Umbilical cord (tissue), 2 donors: Measurements from ENCODE around the gene HCRTR1. TPM values are rescaled to one million over a fixed set of nuclear protein-coding genes. Genes with fewer than 3 reads are reported as not detected.
A peak's percentile ranks its signal among the peaks of the same experiment; 100 is the strongest.

Experiments
- DNase-seq: peaks from one replicate; pipeline ENCODE4 v3.0.0-alpha.2; 2015; ENCODE audit warnings: low spot score
- total RNA-seq: library from RNA; depleted of rRNA; stranded (reverse); fragments of >200 nt; gene quantifications from one replicate; pipeline ENCODE4 v1.2.3, GENCODE V29; 2014; ENCODE audit warnings: low replicate concordance; ENCODE audit not compliant: insufficient read depth

Gene HCRTR1
- total RNA-seq, 1 donor from 2014 or later, result 6.7 TPM

DNA sequence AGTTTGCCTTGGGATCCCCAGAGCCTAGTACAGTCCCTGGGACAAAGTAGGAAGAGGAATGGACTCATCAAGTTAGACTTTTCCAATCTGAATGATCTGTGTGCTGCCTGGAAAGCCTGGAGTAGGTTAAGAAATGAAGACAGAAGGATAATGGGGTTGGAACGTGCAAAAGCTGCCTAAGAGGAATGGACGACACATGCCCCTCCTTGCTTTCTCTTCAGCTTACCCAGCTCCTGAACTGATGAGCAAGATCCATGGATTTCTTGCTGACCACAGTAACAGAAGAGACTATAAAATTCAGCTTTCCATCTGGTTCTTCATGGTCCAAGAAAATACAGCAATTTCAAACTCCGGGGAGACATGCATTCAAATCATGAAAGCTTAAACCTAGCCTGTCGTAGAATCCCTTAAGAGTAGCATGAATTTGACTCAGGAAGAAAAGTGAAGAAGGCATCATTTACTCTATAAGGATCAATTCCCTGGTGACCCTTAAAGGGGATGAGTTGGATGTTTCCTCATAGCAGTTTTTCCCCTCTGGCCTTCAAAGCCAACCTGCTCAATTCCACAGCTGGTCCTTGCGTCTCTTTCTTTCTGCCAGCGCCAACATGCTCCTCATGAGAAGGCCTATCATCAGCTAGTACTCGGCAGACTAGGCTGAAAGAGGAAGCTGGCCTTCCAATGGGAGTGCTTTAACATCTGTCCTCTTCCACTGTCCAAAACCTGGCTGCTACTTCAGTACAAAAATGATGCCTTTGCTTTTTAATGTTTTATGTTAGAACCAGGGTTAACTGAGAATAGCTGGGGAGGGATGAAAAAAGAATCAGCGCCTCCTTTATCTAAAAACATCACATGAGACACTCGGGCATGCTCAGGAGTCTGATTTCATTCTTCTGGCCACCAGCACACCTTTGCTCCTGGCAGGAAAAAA, 32.9 kb downstream of the HCRTR1 start:
- peak; percentile 62 for DNase-seq

DNA sequence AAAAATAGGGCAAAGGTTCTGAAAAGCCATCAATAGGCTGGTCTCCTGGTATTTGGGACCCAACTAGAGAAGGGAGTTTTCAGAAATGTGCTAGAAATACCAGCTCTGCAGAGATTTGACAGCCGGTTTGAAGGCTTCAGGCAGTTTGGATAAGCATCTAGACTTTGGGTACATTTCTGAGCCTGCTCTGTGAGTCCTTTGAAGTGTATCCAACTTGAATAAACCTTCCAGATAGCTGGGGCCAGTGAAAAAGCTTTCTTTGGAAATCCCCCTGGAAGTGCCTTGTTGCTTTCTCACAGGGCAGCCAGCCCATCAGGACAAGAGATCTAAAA, 33.6 kb downstream of the HCRTR1 start:
- DNase-seq, result peak; percentile 95

DNA sequence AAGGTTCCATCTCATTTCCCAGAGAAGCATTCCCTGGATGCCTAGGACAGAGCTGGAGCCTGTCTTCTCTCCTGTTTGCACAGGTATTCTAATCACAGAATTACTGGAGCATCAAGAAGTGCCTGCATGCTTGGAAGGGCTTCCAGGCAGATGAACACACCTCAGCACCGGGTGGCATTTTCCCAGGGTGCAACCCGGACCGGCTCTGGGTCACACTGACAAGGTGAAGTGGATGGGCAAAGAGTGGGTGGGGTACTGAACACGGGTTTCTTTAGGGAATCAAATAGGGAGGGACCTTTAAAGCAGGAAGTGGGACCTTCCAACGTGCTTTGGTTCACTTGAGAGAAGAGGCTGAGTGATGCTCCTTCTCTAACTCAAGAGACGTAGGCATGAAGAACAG, 34.3 kb downstream of the HCRTR1 start:
- DNase-seq, result no peak

DNA sequence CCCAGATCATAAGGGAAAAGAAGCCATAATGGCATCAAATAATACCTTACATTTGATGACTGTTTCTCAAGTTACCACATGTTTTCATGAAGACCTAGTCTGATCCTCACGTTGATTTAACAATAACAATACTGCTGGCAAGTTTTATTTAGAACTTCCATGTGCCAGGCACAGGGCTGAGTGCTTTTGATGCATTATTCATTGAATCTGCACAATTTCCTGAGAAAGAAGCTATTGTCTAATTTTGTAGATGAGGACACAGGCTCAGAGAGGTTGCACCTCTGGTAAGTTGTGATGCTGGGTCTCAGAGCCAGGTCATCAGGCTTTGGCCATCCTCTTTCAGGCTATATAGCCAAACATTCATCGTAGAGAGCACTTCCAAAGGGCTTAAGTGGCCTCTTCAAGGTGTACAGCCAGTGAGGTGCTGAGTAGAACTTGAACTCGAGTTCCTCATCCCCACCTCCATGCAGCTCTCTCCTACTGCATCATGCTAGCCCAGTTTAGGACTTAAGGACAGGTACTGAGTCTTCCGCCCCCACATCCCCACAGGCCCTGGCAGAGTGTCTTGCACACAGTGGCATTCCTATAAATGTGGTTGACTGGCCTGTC, 35.5 kb downstream of the HCRTR1 start:
- no peak for DNase-seq

DNA sequence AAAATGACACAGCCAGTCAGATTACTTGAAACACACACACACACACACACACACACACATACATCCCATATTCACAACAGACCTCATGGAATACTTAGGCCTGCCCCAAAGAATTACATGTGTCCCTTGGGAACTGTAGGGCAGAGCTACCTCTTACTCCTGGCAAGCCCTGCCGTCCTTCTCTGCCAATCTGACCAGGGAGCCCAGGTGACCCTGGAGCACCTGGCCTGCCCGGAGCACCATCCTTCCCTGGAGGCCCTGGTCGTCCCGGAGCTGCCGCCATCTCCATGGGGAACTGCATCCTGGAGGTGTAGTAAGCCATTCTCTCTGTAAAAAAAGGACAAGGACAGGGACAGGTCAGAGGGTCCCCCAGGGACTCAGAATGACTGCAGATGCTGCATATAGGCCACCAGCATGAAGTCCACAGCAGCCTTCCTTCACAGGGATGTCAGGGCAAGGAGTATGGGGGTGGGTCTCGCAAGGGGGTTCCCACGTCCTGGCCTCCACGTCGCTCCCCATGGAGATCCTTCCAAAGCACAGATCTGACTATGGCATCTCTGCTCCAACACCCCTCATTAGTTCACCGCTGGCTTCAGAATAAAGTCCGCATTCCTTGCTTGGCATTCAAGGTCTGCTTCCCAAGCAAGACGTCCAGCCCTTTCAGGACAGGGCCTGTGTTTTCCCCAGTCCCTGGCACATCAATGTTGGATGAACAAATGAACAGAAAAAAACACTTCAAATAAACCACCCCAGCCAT, 36.4 kb downstream of the HCRTR1 start:
- DNase-seq, result no peak

DNA sequence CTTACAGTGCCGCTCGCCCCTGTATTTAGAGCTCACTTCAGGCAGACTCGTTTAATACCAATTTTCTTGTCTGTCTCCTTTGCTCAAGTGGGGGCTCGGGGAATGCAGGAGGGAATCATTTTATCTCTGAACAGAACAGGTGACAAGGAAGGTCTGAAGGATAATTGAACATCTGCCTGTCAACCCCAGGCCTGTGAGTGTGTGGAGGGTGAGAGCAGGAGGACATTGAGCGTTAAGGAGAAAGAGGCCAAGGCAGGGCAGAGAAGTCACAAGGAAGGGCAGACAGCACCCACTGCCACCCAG, 36.9 kb downstream of the HCRTR1 start:
- no peak for DNase-seq

DNA sequence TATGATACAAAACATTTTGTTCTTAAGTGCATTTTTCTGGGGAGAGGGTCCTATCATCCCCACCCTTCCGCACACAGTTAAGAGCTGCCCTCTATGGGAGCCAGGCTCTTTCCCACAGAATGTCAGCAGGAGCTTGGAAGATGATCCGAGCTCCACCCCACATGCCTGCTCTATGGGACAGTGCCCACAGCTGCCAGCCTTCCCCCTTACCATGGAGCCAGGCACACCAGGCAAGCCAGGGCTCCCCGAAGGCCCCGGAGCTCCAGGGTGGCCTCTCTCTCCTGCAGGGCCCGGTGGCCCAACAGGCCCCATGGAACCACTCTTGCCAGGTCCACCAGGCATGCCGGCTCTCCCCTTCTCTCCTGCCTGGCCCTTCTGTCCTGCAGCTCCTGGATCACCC, 37.6 kb downstream of the HCRTR1 start:
- no peak for DNase-seq

DNA sequence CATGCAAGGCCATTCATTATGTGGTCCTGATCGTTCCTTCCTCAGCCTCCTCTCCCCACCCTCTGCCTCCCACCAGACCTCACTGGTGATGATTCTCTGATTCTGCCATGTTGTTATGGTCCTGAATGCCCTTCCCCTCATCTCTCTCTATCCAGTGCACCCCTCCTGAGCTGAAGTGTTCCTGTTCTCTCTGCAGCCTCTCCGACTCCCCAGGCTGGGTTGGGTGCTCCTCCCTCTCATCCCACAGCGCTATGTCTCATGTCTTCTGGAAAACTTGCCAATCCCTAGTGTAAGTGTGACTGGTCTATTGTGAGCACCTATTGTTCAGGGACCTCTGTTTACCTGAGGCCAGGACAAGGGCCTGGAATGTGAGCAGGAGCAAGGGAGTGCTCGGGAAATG, 38.3 kb downstream of the HCRTR1 start:
- DNase-seq, result no peak

DNA sequence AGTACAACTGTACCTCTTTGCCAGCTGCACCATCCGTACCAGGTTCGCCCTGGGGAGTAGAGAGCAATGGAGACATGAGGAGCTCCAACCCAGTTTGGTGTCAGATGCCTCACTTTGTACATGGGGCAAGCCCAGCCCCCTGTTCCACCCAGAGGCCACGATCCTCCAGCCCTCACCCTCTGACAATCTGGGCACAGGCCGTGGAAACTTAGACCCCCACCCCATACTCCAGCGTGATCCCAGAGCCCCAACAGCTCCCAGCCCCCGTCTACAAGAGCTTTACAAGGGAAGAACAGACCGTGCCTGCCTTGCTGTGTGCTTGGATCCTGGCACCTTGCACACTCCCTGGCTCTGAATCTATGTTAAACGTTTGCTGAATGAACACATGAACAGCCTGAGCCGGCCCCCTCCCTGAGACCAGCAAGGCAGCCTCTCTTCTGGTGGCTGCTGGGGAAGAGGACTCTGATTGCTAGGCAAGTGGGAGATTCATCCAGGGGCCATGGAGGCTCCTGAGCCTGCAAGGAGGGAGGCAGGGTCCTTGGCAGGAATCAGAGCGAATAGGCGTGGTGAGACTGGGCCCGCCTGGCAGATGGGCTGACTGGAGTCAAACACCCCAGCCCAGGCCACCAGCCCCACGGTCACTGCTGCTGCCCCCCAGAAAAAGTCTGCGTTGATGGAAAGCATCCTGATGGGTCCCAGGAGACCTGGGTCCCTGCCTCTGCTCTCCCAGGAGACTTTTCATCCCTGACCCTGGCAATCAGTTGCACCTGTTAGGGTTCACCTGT, 39.7 kb downstream of the HCRTR1 start:
- DNase-seq, result no peak

DNA sequence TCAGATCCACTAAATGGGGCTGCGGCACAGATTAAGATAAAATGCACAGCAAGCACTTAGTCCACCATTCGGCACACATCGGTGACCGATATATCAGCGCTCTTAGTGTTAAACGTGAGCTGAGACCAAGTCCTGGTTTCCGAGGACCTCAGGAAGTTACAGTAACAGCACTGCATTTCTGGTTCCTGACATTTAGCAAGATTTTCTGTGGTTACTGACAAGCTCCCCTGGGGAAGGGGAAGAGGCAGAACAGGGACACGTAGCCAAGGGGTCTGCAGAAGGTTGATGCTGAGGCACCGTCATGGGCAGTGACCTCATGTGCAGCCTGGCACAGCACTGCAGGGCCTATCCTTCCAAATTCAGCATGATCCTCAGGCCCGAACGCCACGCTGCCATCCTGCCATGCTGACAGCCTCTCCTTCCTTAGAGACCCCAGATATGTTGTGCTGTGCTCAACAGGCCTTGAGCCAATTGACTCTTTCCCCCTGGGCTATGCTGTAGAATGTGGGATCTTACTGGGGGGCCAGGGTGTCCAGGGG, 40.6 kb downstream of the HCRTR1 start:
- no peak for DNase-seq

DNA sequence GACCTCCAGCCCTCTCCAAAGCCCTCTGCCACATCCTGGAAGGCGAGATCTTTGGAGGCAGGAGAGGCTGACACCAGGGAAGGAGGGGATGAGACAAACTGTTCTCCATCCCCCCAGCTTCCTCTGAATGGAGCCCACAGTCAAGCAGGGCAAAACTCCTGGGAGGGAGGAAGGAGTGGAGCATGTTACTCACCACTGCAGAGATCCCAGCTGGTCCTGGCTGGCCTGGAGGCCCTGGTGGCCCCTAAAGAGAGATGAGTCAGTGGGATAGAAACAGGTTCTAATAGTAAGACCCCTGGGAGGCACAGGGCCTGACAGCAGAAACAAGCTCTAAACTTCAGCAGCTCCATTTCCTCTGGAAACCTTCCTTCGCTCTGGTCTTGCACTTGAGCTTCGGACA, 41.2 kb downstream of the HCRTR1 start:
- DNase-seq, result peak; percentile 65

DNA sequence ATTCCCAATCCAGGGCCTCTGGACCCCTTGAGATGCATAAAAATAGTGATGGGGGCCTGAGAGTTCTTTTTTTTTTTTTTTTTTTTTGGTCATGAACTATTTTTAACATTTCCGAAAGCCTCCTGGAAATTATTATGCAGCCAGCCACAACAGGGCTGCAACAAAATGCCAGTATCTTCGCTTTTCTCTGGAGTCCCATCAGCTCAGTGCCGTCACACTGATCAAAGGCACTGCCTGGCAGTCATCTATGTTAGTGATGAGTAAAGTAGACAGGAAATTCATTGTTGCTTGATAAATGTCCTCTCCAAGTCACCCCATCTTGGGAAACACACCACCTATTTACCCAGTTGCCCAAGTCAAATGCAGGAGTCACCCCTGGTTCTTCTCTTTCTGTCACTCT, 42.4 kb downstream of the HCRTR1 start:
- DNase-seq, result no peak

DNA sequence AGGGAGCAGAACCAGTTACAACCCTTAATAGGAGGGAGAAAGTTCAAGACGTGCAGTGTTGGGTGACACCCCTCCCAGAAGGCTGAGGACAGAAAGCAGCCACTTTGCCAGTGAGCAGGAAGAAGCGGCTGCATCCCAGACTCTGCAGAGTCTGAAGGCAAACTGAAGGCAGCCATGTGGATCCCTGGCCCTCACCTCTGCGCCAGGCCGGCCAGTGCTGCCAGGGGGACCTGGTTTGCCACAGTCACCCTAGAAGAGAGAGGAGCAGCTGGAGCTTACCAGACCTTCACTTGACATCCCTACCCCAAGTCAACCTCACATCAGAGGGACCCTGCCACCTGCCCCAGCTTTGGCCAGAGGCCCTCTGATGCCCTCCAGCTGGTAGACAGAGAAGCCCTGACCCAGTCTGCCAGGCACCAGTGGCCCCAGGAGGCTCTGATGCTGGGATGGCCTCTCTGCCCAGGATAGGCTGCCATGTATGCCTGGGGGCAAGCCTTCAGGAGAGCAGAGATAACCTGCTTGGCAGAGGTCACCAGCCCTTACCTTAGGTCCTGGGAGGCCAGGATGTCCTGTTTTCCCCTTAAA, 43.5 kb downstream of the HCRTR1 start:
- no peak for DNase-seq

DNA sequence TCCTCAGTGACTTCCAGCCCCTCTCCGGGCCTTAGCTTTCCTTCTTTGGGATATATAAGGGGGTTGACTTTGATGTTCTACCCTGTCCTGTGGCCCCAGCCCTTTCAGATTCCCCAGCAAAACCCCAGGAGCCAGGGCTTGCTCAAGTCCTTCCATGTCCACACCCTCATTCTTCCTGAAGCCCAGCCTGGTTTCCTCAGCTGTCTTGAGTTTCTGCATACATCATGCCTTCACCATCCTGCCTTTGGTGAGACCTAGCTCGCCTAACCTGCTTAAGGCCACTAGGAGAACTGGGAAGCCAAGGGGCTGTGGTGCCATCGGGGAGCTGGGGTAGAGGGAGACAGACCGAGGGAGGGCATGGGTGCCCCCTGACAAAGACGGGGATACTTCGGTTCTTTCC, 44.4 kb downstream of the HCRTR1 start:
- DNase-seq, result peak; percentile 57

DNA sequence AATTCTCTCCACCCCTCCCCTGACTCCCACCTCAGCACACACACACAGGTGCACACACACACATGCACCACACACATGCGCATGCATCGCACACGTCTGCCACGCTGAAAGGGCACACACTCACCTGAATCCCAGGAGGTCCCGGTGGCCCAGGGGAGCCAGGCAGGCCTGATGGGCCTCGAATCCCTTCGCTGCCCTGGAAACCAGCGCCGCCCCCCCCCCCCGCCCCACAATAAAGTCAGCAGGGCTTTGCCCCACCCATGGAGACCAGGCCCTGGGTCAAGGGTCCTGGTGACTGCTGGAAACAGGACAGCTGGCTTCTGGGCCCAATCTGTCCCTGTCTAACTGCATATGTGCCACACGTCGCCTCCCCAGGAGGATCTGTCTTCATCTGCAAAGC, 45.0 kb downstream of the HCRTR1 start:
- DNase-seq, result no peak

DNA sequence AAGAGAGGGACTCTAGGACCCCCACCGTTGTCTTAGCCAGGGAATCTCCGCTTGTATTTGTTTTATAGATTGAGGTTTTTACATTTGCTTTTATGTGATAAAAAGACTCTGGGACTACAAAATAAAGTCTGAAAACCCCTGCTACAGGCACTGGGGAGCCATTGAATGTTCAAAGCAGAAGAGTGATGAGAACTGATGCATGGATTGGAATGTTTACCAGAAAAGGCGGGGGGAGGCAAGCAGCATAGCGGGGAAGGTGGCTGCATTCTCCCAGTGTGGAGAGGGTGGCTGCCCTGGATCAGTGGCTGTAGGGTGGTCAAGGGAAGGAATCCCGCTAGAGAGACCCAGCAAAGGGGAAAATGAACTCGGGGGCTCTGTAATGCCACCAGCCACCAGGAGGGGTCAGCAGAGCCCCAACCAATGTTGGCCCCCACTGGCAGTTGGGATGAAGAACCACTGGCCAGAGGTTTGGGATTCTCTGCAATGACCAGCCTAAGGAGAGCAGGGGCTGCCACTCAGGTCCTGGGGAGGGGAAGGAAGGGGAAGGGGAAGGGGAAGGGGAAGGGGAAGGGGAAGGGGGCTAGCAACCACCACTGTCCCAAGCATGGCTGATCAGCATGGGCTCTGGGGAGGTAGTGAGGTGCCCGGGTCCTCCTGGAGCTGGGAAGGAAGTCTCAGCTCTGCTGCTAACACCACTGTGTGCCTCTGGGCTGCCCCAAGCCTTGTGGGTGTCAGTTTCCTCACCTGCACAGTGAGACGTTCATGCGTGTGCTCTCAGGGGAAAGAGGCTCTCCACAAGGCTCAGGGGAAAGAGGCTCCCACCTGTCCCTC, 46.3 kb downstream of the HCRTR1 start:
- peak; percentile 56 for DNase-seq

DNA sequence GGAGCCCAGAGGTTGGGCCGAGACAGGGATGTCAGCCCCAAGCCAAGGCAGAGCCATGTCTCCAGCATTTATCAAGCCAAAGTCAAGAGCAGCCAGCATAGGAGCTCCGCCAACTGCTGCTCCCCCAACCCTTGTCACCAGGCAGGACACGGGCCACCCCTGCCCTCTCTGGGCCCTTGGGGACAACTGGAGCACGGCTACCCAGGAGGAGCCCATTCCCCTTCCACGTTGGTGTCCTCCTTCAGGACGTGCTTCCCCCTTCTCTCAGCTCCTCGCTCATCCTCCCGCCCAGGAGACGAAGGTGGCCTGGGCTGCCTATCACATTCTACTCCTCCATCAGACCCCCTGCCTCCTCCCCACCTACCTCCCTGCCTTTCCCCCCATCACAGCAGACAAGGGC, 47.0 kb downstream of the HCRTR1 start:
- no peak for DNase-seq

DNA sequence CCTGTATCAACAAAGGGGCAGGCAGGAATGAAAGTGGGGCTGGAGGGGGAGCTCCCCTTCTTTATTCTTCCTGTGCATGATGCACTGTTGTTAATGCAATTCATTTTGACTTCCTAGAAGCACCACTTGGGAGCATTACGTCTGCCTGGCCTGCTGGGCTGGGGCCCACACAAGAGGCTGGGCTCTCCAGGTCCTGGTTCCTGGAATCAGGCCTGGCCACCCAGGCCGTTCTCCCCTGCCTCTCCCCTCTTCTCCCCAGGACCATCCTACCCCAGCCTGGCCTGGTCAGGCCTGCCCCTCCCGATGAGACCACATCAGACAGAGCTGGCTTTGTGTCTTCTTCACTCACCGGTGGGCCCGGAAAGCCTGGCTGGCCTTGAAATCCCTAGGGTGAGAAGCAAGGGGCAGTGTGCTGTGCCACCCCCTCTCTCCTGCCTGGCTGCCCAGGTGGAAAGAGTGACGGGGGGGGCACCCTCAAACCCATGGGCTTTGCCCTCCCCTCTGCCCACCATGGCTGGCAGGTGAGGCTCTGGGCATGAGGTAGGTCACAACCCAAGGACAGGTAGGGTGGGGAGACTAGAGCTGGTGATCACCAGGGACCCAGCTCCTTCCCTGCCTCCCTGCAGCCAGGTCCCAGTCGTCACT, 47.9 kb downstream of the HCRTR1 start:
- DNase-seq, result peak; percentile 43

DNA sequence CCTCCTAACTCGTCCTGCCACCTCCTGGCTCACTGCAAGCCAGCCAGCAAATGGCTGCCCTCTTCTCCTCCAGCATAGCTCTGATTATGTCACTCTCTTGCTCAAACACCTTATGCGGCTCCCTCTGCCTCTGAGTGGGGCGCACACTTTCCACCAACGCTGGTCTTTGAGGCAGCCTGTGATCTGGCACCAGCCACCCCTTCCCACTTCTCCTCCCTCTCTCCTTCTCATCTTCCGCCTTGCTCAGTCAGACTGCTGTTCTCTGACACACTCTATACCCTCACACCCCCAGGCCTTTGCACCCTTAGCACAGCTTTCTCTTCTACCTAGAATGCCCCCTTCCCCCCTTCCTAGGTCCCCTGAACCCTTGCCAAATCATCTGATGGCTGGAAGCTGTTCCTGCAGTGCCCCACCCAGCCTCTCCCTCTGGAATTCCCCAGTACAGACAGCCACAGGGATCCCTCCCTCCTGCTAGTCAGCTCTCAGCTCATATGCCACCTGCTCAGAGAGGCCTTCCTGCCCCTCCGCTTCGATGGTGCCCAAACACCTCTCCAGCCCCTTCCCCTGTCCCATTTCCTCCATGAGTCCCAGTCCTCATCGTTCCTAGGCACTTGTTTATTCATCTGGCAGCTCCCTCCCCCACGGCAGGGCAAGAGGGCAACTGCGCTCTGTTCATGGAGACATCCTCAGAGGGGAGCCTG, 48.9 kb downstream of the HCRTR1 start:
- peak; percentile 74 for DNase-seq
